Activated CD4-positive, alpha-beta T cell treated with anti-CD3 and anti-CD28 coated beads, Interleukin-2, amount 10 ng/mL, durations not matched to agents 24 days and 14 days (primary cell): ENCODE measurements around the gene CP. TPM values are rescaled to one million over a fixed set of nuclear protein-coding genes. Genes with fewer than 3 reads are reported as not detected.
"Not testable (repeated sequence)": the region's sequence is repeated elsewhere in the genome, so short reads cannot be mapped to it uniquely, and the experiment has no call there.

ENCODE experiments used
- DNase-seq: peaks from one replicate; pipeline ENCODE4 v3.0.0; 2022
- H3K27ac Mint-ChIP-seq: one replicate; pipeline ENCODE4 v1.8.0; 2022; ENCODE audit warnings: mild to moderate bottlenecking, mixed read lengths
- H3K27me3 Mint-ChIP-seq: one replicate; pipeline ENCODE4 v1.8.0; 2022; ENCODE audit warnings: mixed read lengths
- H3K36me3 Mint-ChIP-seq: one replicate; pipeline ENCODE4 v1.8.0; 2022; ENCODE audit warnings: low read depth, mild to moderate bottlenecking, mixed read lengths
- H3K4me1 Mint-ChIP-seq: one replicate; pipeline ENCODE4 v1.8.0; 2021; ENCODE audit warnings: mixed read lengths
- H3K4me3 Mint-ChIP-seq: one replicate; pipeline ENCODE4 v1.8.0; 2022; ENCODE audit warnings: mild to moderate bottlenecking, moderate library complexity, mixed read lengths
- H3K9me3 Mint-ChIP-seq: one replicate; pipeline ENCODE4 v1.8.0; 2021; ENCODE audit warnings: mixed read lengths
- intact Hi-C: fragments of 100-400 bp; cut with micrococcal nuclease; formaldehyde crosslinking; loops from one replicate; pipeline ENCODE4 v1.15.1; 2023
- total RNA-seq: library from RNA; stranded (reverse); gene quantifications from 2 replicates; pipeline ENCODE4 v1.2.3, GENCODE V29; 2022

The CP gene
- total RNA-seq, 1 donor from 2014 or later = not detected

DNA sequence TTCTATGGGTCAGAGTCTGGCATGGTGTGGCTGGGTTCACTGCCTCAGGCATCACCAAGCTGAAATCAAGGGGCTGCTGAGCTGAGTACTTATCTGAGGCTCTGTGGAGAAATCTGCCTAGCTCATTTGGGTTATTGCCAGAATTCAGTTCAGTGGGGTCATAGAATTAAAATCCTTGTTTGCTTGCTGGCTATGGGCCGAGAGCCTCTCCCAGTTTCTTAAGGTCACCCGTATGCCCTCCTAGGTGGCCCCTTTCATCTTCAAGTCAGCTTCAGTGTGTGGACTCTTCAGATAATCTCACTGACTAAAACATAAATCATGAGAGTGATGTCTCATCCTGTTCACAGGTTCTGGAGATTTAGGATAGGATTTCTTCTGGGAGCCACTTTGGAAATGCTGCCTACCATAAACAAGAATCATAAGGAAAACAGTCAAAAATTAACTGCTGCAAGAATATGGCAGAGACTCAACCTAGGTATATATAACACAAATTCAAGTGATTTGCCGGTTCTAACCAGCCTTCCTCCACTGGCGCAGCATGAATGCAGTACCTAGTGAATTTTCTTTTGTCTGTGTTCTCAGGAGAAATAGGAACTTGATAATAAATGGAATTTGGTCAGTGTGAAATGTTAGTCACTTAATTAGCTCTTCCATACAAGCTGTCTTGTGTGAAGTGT is 5.3 kb downstream of the CP start:
- H3K9me3 Mint-ChIP-seq = no peaks in the 10 kb centered on the region
- no peak overlapping the region for H3K4me3 Mint-ChIP-seq
- no peaks in the 10 kb centered on the region for H3K4me1 Mint-ChIP-seq
- intact Hi-C loops = no loop called here
- DNase-seq = peak; percentile 37
- peaks cover 10% of the 10 kb centered on the region for H3K27me3 Mint-ChIP-seq
- H3K36me3 Mint-ChIP-seq = no peaks in the 10 kb centered on the region
- no peak overlapping the region for H3K27ac Mint-ChIP-seq

DNA sequence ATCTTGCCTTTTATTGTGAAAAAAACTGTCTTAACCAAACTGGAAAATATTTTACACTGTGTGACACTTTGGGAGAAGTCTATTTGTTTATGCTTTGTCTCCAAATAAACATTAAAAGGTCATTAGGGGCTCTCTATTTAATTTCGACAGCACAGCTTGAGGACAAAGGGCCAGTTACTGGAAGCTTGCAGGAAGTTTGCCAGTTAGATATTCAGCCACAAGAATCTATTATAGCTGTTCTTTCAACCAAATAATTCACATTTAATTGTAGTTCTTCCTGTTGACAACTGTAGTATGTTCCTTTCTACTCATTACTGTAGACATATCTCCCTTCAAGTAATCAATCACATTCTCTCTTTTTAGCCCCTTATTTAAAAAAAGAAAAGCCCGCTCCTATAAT is 6.1 kb downstream of the CP start:
- Mint-ChIP-seq H3K27me3 (peaks cover 10% of the 10 kb centered on the region), H3K36me3 (no peaks in the 10 kb centered on the region), H3K4me1 (no peaks in the 10 kb centered on the region), H3K27ac (no peak overlapping the region), H3K4me3 (no peak overlapping the region), H3K9me3 (no peaks in the 10 kb centered on the region)
- DNase-seq = no peak
- intact Hi-C loops = no loop called here

DNA sequence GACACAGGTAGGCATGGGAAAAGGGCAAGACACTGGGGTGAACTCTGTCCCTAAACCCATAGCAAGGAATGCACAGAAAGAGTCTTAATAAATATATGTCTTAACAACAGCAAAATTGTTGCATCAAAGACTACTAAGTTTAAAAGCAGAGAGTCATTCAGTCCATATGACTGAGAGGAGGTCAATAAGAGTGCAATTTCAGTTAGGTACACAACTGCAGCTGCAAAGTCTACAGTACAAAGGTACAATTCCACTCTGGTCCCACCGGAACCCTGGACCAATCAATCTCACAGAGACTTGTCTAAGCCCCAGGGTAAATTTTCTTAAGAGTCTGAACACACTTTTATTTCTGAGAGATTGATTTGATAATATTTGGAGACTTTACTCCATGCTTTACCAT is 6.9 kb downstream of the CP start:
- Mint-ChIP-seq H3K36me3 (no peaks in the 10 kb centered on the region), H3K27me3 (peaks cover 16% of the 10 kb centered on the region), H3K4me1 (no peaks in the 10 kb centered on the region), H3K27ac (no peak overlapping the region), H3K9me3 (no peaks in the 10 kb centered on the region), H3K4me3 (no peak overlapping the region)
- DNase-seq = peak; percentile 43
- intact Hi-C loops = no loop called here

DNA sequence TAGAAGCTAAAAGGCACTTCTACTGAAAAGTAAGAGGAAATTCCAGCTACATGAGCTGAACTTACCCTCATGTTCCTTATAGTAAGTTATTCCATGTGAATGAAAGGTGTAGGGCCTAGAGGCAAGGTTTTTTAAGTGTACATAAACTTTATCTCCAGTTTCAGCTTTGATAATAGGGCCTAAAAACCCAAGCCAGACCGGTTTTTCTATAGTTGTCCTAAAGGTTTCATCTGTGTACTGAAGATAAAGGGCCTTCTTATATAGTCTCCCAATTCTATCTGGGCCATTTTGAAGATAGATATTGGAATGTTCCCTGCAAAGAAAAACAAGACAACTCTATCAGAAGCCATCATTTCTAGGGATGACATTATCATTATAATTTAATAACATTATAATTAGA is 9.2 kb downstream of the CP start:
- Mint-ChIP-seq H3K4me3 (no peak overlapping the region), H3K4me1 (no peaks in the 10 kb centered on the region), H3K9me3 (no peaks in the 10 kb centered on the region), H3K36me3 (no peaks in the 10 kb centered on the region), H3K27ac (no peak overlapping the region), H3K27me3 (peaks cover 28% of the 10 kb centered on the region)
- intact Hi-C loops = no loop called here
- no peak for DNase-seq

DNA sequence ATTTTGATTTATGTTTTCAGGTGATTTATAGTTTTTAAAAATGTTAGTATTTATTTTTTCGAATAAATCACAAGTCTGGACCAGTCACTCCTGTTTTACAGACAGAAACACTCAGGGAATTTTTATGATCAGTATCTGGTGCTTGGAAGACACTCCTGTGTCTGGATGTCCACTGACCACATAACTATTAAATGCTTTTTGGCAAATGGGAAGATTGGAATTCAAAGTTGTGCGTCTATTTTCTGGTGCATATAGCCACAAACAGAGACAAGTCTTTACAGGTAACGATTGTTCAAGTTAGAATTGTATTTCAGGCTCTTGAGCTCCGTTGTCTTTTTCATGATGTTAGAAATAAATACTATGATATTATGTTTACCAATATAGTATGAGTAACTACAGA is 12.2 kb downstream of the CP start:
- intact Hi-C loops = no loop called here

DNA sequence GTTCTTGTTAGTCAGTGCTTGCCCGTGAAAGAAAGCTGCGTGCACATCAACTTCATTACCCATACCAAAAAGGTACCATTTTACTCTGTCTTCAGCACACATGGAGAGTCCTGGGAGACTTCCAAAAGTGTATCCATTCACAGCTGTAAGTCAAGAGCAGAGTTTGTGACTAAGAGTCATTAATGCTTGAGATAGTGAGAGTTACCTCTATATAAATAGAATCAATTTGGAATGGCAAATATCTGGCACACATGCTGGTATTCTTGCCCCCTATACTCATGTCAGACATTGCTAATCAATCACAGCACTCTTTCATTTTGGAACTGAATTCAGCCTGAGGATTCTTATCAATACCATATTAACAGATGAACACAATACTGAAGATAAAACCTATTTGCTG is 14.2 kb downstream of the CP start:
- Mint-ChIP-seq H3K27ac (no peak overlapping the region), H3K9me3 (no peaks in the 10 kb centered on the region), H3K27me3 (peaks cover 53% of the 10 kb centered on the region), H3K36me3 (no peaks in the 10 kb centered on the region), H3K4me1 (peaks cover 14% of the 10 kb centered on the region), H3K4me3 (no peak overlapping the region)
- no peak for DNase-seq
- intact Hi-C loops = no loop called here

More for the DNA sequence above, 12.2 kb downstream of the CP start:
- Mint-ChIP-seq H3K27me3 (peaks cover 51% of the 10 kb centered on the region), H3K4me3 (no peak overlapping the region), H3K9me3 (no peaks in the 10 kb centered on the region), H3K36me3 (no peaks in the 10 kb centered on the region), H3K4me1 (peaks cover 3% of the 10 kb centered on the region), H3K27ac (no peak overlapping the region)
- DNase-seq = no peak

DNA sequence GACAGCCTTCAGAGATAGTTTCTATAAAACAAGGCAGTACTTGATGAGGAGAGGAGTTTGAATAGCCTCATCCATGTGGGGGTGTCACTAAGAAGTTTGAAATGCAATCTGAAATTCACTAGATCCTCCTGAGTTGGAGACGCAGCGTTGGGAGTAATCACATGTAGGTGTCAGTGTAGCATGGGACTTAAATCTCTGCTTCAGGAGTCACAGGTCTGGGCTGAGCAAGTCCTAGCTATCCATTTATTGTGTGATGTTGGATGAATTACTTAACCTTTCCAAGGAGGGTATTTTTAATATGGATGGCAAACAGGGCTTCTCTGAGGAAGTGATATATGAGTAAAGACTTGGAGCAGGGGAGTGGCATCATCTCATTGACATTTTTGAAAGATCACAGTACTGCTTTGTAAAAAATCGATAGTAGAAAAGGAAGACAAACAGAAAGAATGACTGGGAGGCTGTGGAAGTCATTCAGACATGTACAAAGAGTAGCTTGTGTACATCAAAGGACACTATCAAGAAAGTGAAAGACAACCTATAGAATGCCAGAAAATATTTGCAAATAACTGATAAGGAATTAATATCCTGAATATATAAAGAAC is 17.1 kb downstream of the CP start:
- no peak overlapping the region for H3K27ac Mint-ChIP-seq
- H3K36me3 Mint-ChIP-seq = no peaks in the 10 kb centered on the region
- no peak overlapping the region for H3K4me3 Mint-ChIP-seq
- no peaks in the 10 kb centered on the region for H3K9me3 Mint-ChIP-seq
- DNase-seq = no peak
- peaks cover 18% of the 10 kb centered on the region for H3K4me1 Mint-ChIP-seq
- peaks cover 59% of the 10 kb centered on the region for H3K27me3 Mint-ChIP-seq
- intact Hi-C loops = loop anchor here (2.0 to 5.0 kb wide), 2 partner anchors 20 to 68 kb away; no protein-coding TSS in a partner anchor

DNA sequence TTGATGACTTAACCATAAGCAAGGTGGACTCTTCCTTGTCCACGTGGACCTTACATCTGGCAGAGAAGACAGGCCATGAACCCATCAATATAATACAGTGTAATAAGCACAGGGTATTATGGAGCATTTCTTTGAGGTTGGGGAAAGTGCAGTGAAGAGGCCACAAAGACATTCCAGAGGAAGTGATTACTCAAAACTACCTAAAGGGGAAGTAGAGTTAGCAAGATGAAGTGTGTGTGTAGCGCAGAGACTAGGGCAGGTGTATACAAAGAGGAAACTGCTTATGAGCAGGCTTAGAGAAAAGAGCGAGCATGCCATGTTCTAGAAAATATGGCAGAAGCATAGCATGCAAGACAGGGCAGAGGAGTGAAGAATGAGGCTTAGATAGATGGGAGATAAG is 17.9 kb downstream of the CP start:
- intact Hi-C loops = loop anchor here (2.0 to 5.0 kb wide), 2 partner anchors 21 to 69 kb away; no protein-coding TSS in a partner anchor
- peak; percentile 66 for DNase-seq
- Mint-ChIP-seq H3K4me1 (peaks cover 18% of the 10 kb centered on the region), H3K36me3 (no peaks in the 10 kb centered on the region), H3K27me3 (peaks cover 54% of the 10 kb centered on the region), H3K9me3 (no peaks in the 10 kb centered on the region), H3K4me3 (peak overlapping the region; percentile 2), H3K27ac (no peak overlapping the region)

DNA sequence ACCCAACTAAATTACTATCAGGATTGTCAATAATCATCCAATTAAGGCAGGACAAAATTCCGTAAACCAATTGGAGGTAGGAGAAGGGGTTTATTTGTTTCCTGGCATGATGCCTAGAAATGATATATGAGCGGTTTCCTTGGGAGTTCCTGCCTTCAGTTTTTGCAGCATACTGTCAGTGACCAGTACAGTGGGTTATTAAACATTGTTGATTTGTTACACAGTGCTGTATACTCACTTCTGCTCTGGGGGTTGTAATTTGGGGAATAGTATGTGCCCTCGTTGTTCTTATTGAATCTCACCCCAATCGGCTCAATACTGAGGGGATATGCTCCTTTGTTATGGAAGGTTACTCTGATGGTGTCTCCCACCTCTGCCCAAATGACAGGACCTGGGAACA is 22.2 kb downstream of the CP start:
- Mint-ChIP-seq H3K27me3 (peaks cover 58% of the 10 kb centered on the region), H3K27ac (no peak overlapping the region), H3K36me3 (no peaks in the 10 kb centered on the region), H3K4me3 (no peak overlapping the region), H3K9me3 (no peaks in the 10 kb centered on the region), H3K4me1 (peaks cover 16% of the 10 kb centered on the region)
- intact Hi-C loops = no loop called here
- no peak for DNase-seq

DNA sequence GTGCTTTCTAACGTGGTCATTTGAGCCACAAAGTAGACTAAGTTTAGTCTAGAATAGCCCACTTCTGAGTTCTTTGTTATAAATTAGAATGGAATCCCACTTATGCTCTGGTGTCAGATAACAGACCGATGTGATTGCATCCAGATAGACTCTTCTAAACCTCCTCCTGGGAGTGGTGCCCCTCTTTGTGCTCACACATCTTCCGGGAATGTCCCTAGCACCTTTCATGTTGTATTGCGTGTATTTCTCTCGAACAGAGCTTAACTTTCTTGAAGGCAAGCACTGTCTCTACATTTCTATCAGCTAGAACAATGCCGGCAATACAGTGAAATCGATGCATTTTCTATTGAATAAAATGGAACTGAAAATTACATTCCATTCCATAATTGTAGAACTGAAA is 23.0 kb downstream of the CP start:
- Mint-ChIP-seq H3K4me1 (peaks cover 7% of the 10 kb centered on the region), H3K27me3 (peaks cover 54% of the 10 kb centered on the region), H3K36me3 (no peaks in the 10 kb centered on the region), H3K4me3 (no peak overlapping the region), H3K9me3 (no peaks in the 10 kb centered on the region), H3K27ac (no peak overlapping the region)
- intact Hi-C loops = no loop called here
- DNase-seq = no peak

DNA sequence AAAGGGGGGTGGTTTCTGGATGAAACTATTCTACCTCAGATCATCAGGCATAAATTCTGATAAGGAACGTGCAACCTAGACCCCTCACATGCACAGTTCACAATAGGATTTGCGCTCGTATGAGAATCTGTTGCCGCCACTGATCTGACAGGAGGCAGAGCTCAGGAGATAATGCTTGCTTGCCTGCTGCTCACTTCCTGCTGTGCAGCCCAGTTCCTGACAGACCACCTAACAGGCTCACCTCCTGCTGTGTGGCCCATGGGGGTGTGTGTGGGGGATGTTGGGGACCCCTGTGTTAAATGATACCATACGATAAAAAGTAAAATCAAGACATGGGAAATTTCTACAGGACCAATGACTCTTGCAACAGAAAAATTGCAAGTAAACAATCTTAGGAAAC is 24.0 kb downstream of the CP start:
- Mint-ChIP-seq H3K36me3 (no peaks in the 10 kb centered on the region), H3K4me1 (peaks cover 4% of the 10 kb centered on the region), H3K27ac (no peak overlapping the region), H3K9me3 (no peaks in the 10 kb centered on the region), H3K27me3 (peaks cover 59% of the 10 kb centered on the region), H3K4me3 (no peak overlapping the region)
- intact Hi-C loops = no loop called here
- DNase-seq = no peak

DNA sequence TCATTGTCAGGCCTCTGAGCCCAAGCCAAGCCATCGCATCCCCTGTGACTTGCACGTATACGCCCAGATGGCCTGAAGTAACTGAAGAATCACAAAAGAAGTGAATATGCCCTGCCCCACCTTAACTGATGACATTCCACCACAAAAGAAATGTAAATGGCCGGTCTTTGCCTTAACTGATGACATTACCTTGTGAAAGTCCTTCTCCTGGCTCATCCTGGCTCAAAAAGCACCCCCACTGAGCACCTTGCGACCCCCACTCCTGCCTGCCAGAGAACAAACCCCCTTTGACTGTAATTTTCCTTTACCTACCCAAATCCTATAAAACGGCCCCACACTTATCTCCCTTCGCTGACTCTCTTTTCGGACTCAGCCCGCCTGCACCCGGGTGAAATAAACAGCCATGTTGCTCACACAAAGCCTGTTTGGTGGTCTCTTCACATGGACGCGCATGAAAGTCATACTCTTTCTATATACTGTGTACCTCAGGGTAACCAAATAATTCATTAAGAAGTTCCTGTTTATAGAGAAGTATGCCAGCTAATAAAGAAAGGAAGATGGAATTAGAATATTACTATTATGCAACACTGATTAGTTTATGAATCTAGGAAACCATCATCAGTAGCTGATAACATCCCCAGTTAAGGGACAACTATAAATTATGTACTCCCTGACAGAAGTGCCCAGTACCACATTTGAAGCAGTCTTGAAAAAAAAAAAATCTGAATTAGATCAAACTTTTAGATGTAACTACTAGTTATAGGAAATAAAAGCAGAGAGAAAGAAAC is 24.6 kb downstream of the CP start:
- H3K9me3 Mint-ChIP-seq, H3K4me3 Mint-ChIP-seq, intact Hi-C loops, H3K36me3 Mint-ChIP-seq, DNase-seq, H3K4me1 Mint-ChIP-seq, H3K27ac Mint-ChIP-seq: not testable (repeated sequence)
- peaks cover 57% of the 10 kb centered on the region for H3K27me3 Mint-ChIP-seq

DNA sequence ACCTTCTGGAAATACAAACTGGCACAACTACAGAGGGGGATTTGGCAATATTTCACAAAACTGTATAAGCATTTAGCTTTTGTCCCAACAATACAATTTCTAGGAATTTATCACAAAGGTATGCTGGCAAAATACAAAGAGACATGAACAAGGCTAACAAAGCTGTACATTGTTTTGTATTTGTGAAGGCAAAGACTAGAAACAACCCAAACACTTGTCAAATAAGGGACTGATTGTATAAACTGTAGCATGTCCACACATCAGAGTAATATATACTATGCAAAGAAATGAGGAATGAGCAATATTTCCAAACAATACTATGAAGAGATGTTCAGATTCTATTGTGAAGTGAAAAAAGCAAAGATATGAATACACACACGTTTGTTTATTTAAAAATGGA is 26.4 kb downstream of the CP start:
- H3K27me3 Mint-ChIP-seq = peaks cover 53% of the 10 kb centered on the region
- intact Hi-C loops = no loop called here
- H3K4me1 Mint-ChIP-seq = no peaks in the 10 kb centered on the region

DNA sequence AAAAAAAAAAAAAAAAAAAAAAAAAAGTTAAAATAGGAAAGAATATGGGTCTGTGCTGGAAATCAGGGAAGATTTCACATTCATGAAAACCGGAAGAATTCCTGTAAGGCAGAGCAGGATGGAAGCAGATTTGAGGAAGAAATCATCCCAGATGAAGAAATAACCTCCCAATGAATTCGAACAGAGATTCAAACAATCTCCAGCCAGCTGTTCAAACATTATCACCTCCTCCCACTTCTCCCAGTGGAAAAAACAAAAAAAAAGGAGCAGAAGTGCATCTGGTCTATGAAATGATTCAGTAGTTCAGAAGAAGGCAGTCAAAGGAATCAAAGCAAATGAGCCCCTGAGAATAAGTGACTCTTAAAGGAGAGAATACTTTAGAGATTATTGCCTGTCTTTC is 33.1 kb downstream of the CP start:
- no peaks in the 10 kb centered on the region for H3K36me3 Mint-ChIP-seq
- no peaks in the 10 kb centered on the region for H3K4me1 Mint-ChIP-seq
- H3K27ac Mint-ChIP-seq = no peak overlapping the region
- H3K4me3 Mint-ChIP-seq = no peak overlapping the region
- H3K27me3 Mint-ChIP-seq = peaks cover 38% of the 10 kb centered on the region
- no peaks in the 10 kb centered on the region for H3K9me3 Mint-ChIP-seq
- intact Hi-C loops = no loop called here
- DNase-seq = no peak

More for the DNA sequence above, 26.4 kb downstream of the CP start:
- no peak overlapping the region for H3K4me3 Mint-ChIP-seq
- H3K27ac Mint-ChIP-seq = no peak overlapping the region
- no peak for DNase-seq
- H3K9me3 Mint-ChIP-seq = no peaks in the 10 kb centered on the region
- H3K36me3 Mint-ChIP-seq = no peaks in the 10 kb centered on the region
